GM06990 (cell line): ENCODE measurements around the gene ACHE.
"Not testable (repeated sequence)": the region's sequence is repeated elsewhere in the genome, so short reads cannot be mapped to it uniquely, and the experiment has no call there.

Source experiments
- DNase-seq: peaks from one replicate; pipeline ENCODE4 v3.0.0-alpha.2; 2011; ENCODE audit not compliant: insufficient read length; ENCODE audit errors: extremely low read depth
- H3K27me3 ChIP-seq: replicated peaks from 2 replicates; pipeline ENCODE4 v1.6.0; 2011; ENCODE audit warnings: low read length; ENCODE audit not compliant: control insufficient read depth, insufficient read depth
- H3K36me3 ChIP-seq: 2 replicates; pipeline ENCODE4 v1.5.1; 2011; ENCODE audit warnings: low read length; ENCODE audit not compliant: control insufficient read depth, insufficient read depth
- H3K4me3 ChIP-seq: replicated peaks from 2 replicates; pipeline ENCODE4 v1.5.1; 2011; ENCODE audit warnings: low read depth, mild to moderate bottlenecking, control low read depth, low read length
- TF ChIP-seq, protein P1 (sequence below): IDR thresholded peaks from 2 replicates; pipeline ENCODE4 v1.5.1; 2011; ENCODE audit warnings: low read length, control low read depth, mild to moderate bottlenecking, inconsistent platforms; ENCODE audit not compliant: insufficient read depth, poor library complexity, severe bottlenecking

The ACHE gene

DNA sequence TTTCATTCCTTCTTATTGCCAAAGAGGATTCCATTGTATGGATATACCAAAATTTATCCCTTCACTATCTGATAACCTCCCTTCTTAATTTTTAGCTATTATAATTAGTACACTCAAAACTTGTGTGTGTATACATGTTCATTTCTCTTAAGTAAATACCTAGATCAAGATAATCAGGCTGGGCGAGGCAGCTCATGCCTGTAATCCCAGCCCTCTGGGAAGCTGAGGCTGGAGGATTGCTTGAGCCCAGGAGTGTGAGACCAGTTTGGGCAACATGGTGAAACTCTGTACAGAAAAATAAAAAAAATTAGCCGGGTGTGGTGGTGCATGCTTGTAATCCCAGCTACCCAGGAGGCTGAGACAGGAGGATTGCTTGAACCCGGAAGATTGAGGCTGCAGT lies 15.8 kb upstream of the ACHE start:
- Histone ChIP-seq H3K36me3 (no peaks in the 10 kb centered on the region), H3K4me3 (no peak overlapping the region), H3K27me3 (no peaks in the 10 kb centered on the region)
- no peak for DNase-seq
- TF ChIP-seq, protein P1, sequence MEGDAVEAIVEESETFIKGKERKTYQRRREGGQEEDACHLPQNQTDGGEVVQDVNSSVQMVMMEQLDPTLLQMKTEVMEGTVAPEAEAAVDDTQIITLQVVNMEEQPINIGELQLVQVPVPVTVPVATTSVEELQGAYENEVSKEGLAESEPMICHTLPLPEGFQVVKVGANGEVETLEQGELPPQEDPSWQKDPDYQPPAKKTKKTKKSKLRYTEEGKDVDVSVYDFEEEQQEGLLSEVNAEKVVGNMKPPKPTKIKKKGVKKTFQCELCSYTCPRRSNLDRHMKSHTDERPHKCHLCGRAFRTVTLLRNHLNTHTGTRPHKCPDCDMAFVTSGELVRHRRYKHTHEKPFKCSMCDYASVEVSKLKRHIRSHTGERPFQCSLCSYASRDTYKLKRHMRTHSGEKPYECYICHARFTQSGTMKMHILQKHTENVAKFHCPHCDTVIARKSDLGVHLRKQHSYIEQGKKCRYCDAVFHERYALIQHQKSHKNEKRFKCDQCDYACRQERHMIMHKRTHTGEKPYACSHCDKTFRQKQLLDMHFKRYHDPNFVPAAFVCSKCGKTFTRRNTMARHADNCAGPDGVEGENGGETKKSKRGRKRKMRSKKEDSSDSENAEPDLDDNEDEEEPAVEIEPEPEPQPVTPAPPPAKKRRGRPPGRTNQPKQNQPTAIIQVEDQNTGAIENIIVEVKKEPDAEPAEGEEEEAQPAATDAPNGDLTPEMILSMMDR, result no peak

DNA sequence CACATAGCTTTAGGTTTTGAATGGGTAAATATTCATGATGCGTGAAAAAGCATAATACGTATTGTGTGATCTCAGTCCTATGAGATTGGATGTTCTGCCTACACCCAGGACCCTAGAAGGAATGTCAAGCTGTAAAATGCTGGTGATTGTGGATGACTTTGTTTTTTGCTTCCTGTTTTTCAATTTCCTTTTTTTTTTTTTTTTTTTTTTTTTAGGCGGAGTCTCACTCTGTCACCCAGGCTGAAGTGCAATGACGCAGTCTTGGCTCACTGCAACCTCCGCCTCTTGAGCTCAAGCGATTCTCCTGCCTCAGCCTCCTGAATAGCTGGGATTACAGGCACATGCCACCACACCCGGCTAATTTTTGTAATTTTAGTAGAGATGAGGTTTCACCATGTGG lies 14.8 kb upstream of the ACHE start:
- H3K36me3 ChIP-seq, DNase-seq, H3K4me3 ChIP-seq, H3K27me3 ChIP-seq: not testable (repeated sequence)

DNA sequence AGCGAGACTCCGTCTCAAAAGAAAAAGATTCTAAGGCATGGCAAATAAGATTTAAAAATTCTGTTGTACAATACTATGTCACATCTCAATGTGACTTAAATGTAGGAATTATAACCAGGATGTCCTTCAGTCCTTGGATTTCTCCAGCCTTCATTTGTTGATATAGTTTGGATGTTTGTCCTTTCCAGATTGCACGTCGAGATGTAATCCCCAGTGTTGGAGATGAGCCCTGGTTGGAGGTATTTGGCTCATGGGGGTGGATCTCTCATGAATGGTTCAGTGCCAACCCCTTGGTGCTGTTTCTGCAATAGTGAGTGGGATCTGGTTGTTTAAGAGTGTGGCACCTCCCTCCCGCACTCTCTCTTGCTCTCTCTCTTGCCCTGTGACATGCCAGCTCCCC lies 12.8 kb upstream of the ACHE start:
- TF ChIP-seq, protein P1, result no peak
- no peaks in the 10 kb centered on the region for H3K27me3 ChIP-seq
- no peak overlapping the region for H3K4me3 ChIP-seq

DNA sequence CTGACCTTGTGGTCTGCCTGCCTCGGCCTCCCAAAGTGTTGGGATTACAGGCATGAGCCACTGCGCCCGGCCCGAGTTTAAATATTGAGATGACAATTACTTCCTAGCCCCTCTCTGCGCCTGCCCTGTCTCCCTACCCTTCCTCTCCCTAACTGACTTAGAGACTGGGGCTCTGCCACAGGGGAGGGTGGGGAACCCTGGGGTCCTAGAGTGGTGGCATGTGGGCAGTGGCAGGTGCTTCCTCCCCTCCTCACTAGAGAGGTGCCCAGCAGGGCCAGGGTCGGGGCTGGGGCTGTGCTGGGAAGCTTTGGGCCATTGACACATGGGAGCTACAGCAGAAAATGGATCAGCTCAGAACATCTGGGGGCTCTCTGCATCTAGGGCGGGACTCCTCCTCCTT lies 7.0 kb upstream of the ACHE start:
- no peaks in the 10 kb centered on the region for H3K36me3 ChIP-seq
- DNase-seq, result no peak
- H3K27me3 ChIP-seq, result no peaks in the 10 kb centered on the region
- H3K4me3 ChIP-seq, result no peak overlapping the region
- TF ChIP-seq, protein P1, result no peak

More for the DNA sequence above, 12.8 kb upstream of the ACHE start:
- no peaks in the 10 kb centered on the region for H3K36me3 ChIP-seq
- DNase-seq, result no peak

DNA sequence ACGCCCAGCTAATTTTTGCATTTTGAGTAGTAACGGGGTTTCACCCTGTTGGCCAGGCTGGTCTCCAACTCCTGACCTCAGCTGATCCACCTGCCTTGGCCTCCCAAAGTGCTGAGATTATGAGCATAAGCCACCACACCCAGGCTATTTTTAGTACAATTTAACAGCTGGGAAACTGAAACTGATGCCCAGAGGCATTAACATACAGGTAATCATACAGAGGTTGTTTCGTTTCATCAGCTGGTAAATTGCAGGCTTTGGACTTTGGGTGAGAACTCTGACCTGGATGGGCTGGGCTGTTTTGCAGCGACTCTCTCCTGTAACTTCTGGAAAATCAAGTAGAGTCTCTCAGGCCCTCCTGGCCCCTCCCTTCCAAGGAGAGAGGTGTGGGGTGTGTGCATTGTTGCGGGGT lies 6.2 kb upstream of the ACHE start:
- DNase-seq, result no peak
- H3K27me3 ChIP-seq, result no peaks in the 10 kb centered on the region
- TF ChIP-seq, protein P1, result no peak

DNA sequence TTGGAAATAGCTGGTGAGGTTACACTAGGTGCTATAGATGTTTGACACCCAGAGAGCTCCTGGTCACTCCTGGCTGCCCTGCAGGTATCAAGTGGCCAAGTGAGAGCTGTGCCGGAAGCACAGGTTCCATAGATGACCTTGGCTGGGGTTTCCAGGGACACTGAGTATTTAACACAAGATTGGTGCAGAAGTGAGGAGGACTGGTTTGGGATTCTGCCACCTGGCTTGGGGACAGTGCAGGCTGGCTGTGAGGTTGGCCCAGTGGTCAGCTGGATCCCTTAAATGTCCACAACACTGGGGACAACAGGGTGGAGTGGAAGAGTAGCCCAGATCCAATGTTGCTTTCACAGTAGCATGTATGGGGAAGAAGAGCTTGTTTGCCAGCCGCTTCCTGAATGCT lies 5.3 kb upstream of the ACHE start:
- DNase-seq, result no peak
- TF ChIP-seq, protein P1, result no peak
- Histone ChIP-seq H3K4me3 (no peak overlapping the region), H3K27me3 (peaks cover 5% of the 10 kb centered on the region), H3K36me3 (no peaks in the 10 kb centered on the region)

More for the DNA sequence above, 6.2 kb upstream of the ACHE start:
- no peak overlapping the region for H3K4me3 ChIP-seq
- H3K36me3 ChIP-seq, result no peaks in the 10 kb centered on the region
